ENCODE results near the gene TRAPPC3.
"Not testable (repeated sequence)": the region's sequence is repeated elsewhere in the genome, so short reads cannot be mapped to it uniquely, and the experiment has no call there.

TRAPPC3 gene

DNA sequence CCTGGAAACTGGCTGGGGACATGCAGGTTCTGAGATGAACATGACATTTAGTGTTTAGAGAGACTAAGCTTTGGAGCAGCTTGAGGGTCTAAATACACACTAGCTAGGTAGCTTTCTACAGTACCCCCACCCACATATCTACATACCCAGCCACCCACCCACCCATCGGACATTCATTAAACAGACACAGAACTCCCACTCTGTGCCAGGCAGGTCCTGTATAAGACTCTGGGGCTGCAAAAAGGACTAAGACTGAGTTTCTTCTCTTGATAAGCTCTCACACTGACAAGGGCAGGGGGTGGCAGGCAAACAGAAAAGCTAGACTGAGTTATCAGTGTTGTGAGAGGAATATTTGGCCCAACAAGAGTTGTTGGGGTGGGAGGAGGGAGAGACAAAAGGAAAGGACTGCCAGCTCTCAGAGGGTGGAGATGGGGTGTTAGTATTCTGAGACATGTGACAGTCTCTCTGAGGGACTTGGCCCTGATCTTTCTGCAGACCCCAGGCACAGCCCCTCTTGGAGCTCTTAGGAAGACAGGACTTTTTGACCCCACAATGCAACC lies 13.5 kb upstream of the TRAPPC3 start:
- H3K4me3 ChIP-seq (replicated peaks; ENCODE audit: low read depth, low read length), result no peak overlapping the region
- H3K36me3 ChIP-seq (ENCODE audit: control insufficient read depth, insufficient read depth, low read length), result peaks cover 7% of the 10 kb centered on the region

GRCh38 chr1:36161641-36162531 lies 12.6 kb upstream of the TRAPPC3 start:
- peak overlapping the region; percentile 62 for H3K4me3 ChIP-seq (replicated peaks; ENCODE audit: low read depth, low read length)
- H3K27me3 ChIP-seq (replicated peaks; ENCODE audit: control insufficient read depth, insufficient read depth, low read length), result no peaks in the 10 kb centered on the region
- TF ChIP-seq, protein P1, sequence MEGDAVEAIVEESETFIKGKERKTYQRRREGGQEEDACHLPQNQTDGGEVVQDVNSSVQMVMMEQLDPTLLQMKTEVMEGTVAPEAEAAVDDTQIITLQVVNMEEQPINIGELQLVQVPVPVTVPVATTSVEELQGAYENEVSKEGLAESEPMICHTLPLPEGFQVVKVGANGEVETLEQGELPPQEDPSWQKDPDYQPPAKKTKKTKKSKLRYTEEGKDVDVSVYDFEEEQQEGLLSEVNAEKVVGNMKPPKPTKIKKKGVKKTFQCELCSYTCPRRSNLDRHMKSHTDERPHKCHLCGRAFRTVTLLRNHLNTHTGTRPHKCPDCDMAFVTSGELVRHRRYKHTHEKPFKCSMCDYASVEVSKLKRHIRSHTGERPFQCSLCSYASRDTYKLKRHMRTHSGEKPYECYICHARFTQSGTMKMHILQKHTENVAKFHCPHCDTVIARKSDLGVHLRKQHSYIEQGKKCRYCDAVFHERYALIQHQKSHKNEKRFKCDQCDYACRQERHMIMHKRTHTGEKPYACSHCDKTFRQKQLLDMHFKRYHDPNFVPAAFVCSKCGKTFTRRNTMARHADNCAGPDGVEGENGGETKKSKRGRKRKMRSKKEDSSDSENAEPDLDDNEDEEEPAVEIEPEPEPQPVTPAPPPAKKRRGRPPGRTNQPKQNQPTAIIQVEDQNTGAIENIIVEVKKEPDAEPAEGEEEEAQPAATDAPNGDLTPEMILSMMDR (IDR thresholded peaks at IDR 0.05; ENCODE audit: insufficient read depth, low read length, poor library complexity, severe bottlenecking), result no peak
- peaks cover under 1% of the 10 kb centered on the region for H3K36me3 ChIP-seq (ENCODE audit: control insufficient read depth, insufficient read depth, low read length)
- peak; percentile 72 for DNase-seq (ENCODE audit: extremely low read depth, insufficient read length)

More for the DNA sequence above, 13.5 kb upstream of the TRAPPC3 start:
- no peaks in the 10 kb centered on the region for H3K27me3 ChIP-seq (replicated peaks; ENCODE audit: control insufficient read depth, insufficient read depth, low read length)
- TF ChIP-seq, protein P1 (IDR thresholded peaks at IDR 0.05; ENCODE audit: insufficient read depth, low read length, poor library complexity, severe bottlenecking), result no peak
- no peak for DNase-seq (ENCODE audit: extremely low read depth, insufficient read length)

DNA sequence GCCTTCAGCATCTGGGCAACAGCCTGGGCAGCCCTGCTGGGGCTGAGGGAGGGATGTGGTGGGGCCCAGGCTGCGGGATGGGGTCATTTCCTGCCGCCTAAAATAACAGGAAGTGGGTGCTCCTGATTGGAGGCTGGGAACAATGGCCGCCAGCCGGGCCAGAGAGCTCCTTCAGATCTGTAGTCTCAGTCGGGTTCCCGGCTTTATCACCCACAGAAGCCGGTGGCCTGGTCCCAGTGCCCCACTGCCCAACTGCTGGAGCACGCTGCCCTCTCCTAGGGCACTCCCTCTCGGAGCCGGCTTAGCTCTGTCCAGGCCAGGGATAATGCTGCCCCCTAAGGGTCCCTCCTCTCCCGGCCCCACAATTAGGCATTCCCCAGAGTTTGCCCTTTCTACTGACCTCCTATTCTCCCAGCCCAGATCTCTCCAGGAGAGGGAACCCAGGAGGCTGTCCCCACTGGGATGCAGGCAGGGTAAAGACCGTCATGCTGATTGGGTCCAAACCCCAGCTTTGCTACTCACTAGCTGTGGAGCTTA lies 11.7 kb upstream of the TRAPPC3 start:
- Histone ChIP-seq H3K36me3 (ENCODE audit: control insufficient read depth, insufficient read depth, low read length) (no peaks in the 10 kb centered on the region; the same call in none of the 2 replicates), H3K4me3 (replicated peaks; ENCODE audit: low read depth, low read length) (peak overlapping the region; percentile 62), H3K27me3 (replicated peaks; ENCODE audit: control insufficient read depth, insufficient read depth, low read length) (no peaks in the 10 kb centered on the region)
- TF ChIP-seq, protein P1 (IDR thresholded peaks at IDR 0.05; ENCODE audit: insufficient read depth, low read length, poor library complexity, severe bottlenecking), result peak; percentile 52
- peak; percentile 79 for DNase-seq (ENCODE audit: extremely low read depth, insufficient read length)

DNA sequence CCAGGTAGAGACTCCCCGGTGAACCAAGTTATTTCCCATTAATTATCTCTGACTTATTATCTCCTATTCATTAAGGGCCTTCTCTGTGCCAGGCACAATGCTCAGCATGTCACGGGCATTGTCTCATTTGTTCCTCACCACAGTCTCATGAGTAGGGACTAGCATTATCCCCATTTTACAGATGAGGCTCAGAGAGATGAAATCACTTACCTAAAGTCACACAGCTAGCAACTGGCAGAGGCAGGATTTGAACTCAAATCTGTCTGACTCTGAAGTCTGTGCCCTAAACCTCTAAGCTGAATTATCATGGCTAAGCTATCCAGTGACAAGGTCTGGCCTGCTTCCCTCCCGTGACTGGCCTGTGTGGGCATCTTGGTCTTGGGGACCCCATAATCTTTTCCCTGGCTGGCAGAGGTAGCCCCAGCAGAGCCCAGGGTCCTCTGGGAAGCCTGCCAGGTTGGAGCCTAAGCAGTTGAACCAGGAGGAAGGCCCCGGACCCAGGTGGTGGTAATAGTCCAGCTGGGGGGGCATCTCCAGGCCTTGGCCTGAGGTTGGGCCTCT lies 11.2 kb upstream of the TRAPPC3 start:
- TF ChIP-seq, protein P1 (IDR thresholded peaks at IDR 0.05; ENCODE audit: insufficient read depth, low read length, poor library complexity, severe bottlenecking), result no peak
- Histone ChIP-seq H3K4me3 (replicated peaks; ENCODE audit: low read depth, low read length) (peak overlapping the region; percentile 62), H3K27me3 (replicated peaks; ENCODE audit: control insufficient read depth, insufficient read depth, low read length) (no peaks in the 10 kb centered on the region), H3K36me3 (ENCODE audit: control insufficient read depth, insufficient read depth, low read length) (no peaks in the 10 kb centered on the region; the same call in none of the 2 replicates)
- no peak for DNase-seq (ENCODE audit: extremely low read depth, insufficient read length)

DNA sequence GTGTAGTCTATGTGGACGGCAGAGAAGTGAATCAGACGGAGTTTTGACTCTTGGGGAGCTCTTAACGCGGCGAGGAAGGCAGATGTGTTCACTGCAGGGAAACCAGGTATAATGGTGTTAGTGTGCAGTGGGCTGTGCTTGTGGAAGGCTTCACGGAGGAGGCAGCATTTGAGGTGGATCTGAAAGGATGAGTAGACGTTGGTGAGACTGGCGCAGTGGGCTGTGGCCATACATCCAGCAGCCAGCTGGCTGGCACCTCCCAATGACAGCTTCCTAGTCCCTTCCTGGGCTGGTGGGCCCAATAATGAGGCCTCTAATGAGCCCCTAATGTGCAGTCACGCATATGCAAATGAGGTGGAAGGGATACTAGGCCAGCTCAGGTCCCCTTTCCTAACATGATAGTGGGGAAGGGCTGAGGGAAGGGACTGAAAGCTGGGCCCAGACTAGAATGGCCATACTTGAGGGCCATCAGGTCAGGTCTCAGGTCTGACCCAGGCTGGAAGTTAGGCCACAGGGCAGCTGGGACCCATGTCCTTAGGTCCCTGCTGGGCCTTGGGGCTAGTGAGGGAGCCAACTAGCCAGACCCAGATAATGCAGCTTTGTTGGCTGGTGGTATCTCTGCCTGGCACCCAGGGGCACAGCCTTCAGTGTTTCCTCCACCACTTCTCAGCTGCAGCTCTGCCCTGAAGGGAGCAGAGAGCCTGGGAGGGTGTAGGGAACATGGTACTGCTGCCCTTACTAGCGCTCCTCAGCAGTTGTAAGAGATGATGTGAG lies 10.5 kb upstream of the TRAPPC3 start:
- DNase-seq (ENCODE audit: extremely low read depth, insufficient read length), result no peak
- Histone ChIP-seq H3K36me3 (ENCODE audit: control insufficient read depth, insufficient read depth, low read length) (no peaks in the 10 kb centered on the region; the same call in none of the 2 replicates), H3K4me3 (replicated peaks; ENCODE audit: low read depth, low read length) (peak overlapping the region; percentile 62; the same call in 1 of the 2 replicates), H3K27me3 (replicated peaks; ENCODE audit: control insufficient read depth, insufficient read depth, low read length) (no peaks in the 10 kb centered on the region)
- TF ChIP-seq, protein P1 (IDR thresholded peaks at IDR 0.05; ENCODE audit: insufficient read depth, low read length, poor library complexity, severe bottlenecking), result no peak

DNA sequence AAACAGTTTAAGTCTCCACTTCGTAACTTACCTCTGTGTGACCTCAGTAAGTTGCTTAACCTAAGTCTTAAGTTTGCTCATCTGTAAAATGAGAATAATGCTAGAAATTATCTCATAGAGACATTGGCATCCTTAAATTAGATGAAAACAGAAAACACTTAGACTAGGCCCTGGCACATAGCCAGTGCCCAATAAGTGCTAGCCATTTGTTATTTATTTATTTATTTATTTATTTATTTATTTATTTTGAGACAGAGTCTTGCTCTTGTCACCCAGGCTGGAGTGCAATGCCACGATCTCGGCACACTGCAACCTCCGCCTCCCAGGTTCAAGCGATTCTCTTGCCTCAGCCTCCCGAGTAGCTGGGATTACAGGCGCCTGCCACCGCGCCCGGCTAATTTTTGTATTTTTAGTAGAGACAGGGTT lies 9.6 kb upstream of the TRAPPC3 start:
- not testable (repeated sequence) for H3K4me3 ChIP-seq (replicated peaks; ENCODE audit: low read depth, low read length); H3K36me3 ChIP-seq (ENCODE audit: control insufficient read depth, insufficient read depth, low read length)

More for the DNA sequence above, 9.6 kb upstream of the TRAPPC3 start:
- H3K27me3 ChIP-seq (replicated peaks; ENCODE audit: control insufficient read depth, insufficient read depth, low read length); DNase-seq (ENCODE audit: extremely low read depth, insufficient read length): not testable (repeated sequence)
